GM12891 (cell line): ENCODE measurements around the gene DACH1.

Experiments
- POLR2A ChIP-seq: IDR thresholded peaks from 2 replicates; pipeline ENCODE4 v1.6.1; 2011; ENCODE audit warnings: low read depth, low read length, control low read depth
- POLR2AphosphoS5 ChIP-seq: IDR thresholded peaks from 2 replicates; pipeline ENCODE4 v1.6.1; 2011; ENCODE audit warnings: low read depth, low read length, control low read depth
- TAF1 ChIP-seq: IDR thresholded peaks from 2 replicates; pipeline ENCODE4 v1.6.1; 2011; ENCODE audit warnings: low read depth, low read length, control low read depth

DNA sequence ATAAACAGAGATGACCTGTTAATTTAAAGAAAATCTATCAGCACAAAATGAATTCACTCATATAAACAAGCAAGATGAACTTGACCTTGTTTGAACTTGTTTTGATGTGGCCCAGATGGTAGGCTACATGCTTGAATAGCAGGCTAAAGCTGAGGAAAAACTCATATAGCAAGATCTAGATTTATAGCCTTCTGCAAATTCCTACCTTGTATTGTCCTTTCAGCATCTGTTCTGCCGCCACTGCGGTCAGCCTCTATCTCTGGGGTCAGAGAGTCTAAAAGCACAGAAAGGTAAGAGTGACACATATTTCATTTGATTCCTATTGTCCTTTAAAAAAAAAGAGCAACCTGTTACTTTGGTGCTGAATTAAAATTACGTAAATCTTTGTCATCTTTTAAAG lies 392.1 kb downstream of the DACH1 start:
- TF ChIP-seq POLR2A (no peak), POLR2AphosphoS5 (no peak), TAF1 (no peak)
